Peyer's patch (tissue), 4 donors: ENCODE results near the gene AP3D1.

Experiments used
- POLR2A ChIP-seq, 2 donors: fragments of 450-650 bp; IDR thresholded peaks; one replicate each; pipeline ENCODE4 v1.5.1; 2017; ENCODE audit warnings: antibody characterized with exemption in 2 of 2, mild to moderate bottlenecking in 2 of 2, moderate library complexity in 2 of 2
- TF ChIP-seq, protein P1 (sequence below), 6 experiments: fragments of 450-650 bp in 4 of 6; fragments of 200-600 bp in 2 of 6; sonication (generic) in 1 of 6; IDR thresholded peaks; one replicate each; pipeline ENCODE4 v1.5.1; 2017 to 2019; ENCODE audit warnings: antibody characterized with exemption in 6 of 6, mild to moderate bottlenecking in 3 of 6, moderate library complexity in 1 of 6

DNA sequence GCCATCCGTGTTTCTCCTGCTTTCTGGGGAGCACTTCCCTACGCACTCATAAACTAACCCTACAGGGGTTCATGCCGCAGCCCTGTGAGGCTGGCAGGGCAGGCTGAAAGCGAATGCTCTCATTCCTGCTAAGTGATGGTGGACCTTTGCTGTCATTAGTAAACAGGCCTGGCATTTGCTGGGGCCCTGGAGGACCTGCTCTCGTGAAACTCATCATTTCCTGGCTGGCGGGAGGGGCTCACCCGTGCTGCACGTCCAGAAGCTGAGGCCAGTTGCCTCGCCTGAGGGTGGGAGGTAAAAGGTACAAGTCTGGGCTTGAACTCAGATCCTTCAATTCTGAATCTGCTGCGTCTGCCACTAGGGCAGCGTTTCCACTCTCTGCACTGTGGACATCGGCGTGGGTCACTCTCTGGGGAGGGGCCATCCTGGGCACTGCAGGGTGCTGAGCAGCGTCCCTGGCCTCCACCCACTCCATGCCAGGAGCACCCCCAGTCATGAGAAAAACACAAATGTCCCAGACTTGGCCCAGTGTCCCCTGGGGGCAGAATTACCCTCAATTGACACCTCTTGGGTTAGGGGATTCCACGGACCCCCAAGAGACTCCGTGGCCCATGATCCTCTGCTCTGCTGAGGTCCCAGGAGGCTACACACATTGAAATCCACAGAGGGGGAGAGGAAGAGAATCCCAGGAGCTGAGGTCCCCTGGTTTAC, 62.2 kb downstream of the AP3D1 start:
- TF ChIP-seq, protein P1, sequence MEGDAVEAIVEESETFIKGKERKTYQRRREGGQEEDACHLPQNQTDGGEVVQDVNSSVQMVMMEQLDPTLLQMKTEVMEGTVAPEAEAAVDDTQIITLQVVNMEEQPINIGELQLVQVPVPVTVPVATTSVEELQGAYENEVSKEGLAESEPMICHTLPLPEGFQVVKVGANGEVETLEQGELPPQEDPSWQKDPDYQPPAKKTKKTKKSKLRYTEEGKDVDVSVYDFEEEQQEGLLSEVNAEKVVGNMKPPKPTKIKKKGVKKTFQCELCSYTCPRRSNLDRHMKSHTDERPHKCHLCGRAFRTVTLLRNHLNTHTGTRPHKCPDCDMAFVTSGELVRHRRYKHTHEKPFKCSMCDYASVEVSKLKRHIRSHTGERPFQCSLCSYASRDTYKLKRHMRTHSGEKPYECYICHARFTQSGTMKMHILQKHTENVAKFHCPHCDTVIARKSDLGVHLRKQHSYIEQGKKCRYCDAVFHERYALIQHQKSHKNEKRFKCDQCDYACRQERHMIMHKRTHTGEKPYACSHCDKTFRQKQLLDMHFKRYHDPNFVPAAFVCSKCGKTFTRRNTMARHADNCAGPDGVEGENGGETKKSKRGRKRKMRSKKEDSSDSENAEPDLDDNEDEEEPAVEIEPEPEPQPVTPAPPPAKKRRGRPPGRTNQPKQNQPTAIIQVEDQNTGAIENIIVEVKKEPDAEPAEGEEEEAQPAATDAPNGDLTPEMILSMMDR (IDR thresholded peaks at IDR 0.05) = no peak
- no peak for TF ChIP-seq POLR2A (IDR thresholded peaks at IDR 0.05)
